ENCODE data around the gene ADNP. TPM values are rescaled to one million over a fixed set of nuclear protein-coding genes. Genes with fewer than 3 reads are reported as not detected.

The ADNP gene
- total and polyA plus RNA-seq, 10 of the 15 experiments (the other 5 are each of a cell fraction or from before 2014, with no cell fraction given): 23.0 to 74.4 (median 34.9) TPM

DNA sequence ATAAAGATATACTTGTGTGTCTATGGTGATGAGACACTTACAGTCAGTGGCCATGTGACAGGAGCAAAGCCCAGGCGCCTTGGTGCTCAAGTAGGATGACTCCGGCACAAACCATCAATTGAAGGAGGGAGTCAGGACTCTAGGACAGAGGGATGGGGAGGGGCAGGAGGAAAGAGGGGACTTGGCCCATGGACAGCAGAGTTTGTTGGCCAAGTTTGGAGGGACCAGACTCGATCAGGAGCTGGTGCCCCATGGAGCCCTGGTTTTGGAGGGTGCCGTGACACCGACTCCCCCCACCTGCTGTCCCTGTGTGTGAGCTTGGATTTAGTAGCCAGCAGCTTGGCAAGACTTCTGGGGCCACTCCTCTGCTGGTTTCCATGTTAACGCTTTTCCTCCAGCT is 66.1 kb downstream of the ADNP start:
- Histone ChIP-seq H2AFZ (ENCODE audit: control insufficient read depth, low read depth, low read length) (no peak overlapping the region), H3K27ac (ENCODE audit: control insufficient read depth, insufficient read depth) (no peak overlapping the region), H4K20me1 (ENCODE audit: control insufficient read depth, insufficient read depth) (no peaks in the 10 kb centered on the region), H3K4me3 (no peak overlapping the region), H3K9me3 (replicated peaks; ENCODE audit: control insufficient read depth, insufficient read depth, low read length) (no peaks in the 10 kb centered on the region), H3K4me1 (ENCODE audit: control insufficient read depth, insufficient read depth, low read length) (no peaks in the 10 kb centered on the region), H3K9ac (ENCODE audit: control insufficient read depth, insufficient read depth, low read length) (no peak overlapping the region), H3K27me3 (replicated peaks in 1 of 2; ENCODE audit: control insufficient read depth in 2 of 2, insufficient read depth in 2 of 2, low read length in 1 of 2) (no peaks in the 10 kb centered on the region), H3K4me2 (ENCODE audit: control insufficient read depth, insufficient read depth) (no peak overlapping the region), H3K79me2 (ENCODE audit: control insufficient read depth, insufficient read depth, low read length) (no peaks in the 10 kb centered on the region; the same call in 1 of the 2 replicates), H3K36me3 (ENCODE audit: control insufficient read depth in 2 of 2, insufficient read depth in 2 of 2, low read length in 1 of 2) (peaks cover 0 to 2% of the 10 kb centered on the region in 2 experiments; a peak in 1 of 4 replicates)
- intact Hi-C loops (cut with micrococcal nuclease; ENCODE audit: unreplicated experiment): no loop called here
- WGBS (ENCODE audit: insufficient coverage, insufficient replicate concordance, low lambda C conversion rate, missing lambda C conversion rate): 90% methylated on average over 6 of the region's 6 CpGs
- DNase-seq (ENCODE audit: low read depth, low spot score): no peak
- ChIA-PET POLR2A (no interaction called here), CTCF (interaction anchor here (1.0 kb wide), 1 partner anchor 66 kb away, joined by 3 read pairs; the partner anchor contains the start of gene ADNP), SMC1A (ENCODE audit: uncharacterized antibody, unreplicated experiment) (interaction anchor here (0.8 kb wide), 1 partner anchor 70 kb away, joined by 5 read pairs; the partner anchor contains the start of gene BCAS4), RAD21 (ENCODE audit: unreplicated experiment) (no interaction called here)
- TF ChIP-seq POU2F2 (IDR thresholded peaks at IDR 0.05; ENCODE audit: borderline replicate concordance, low read depth, low read length): no peak
- no peak for TF ChIP-seq STAT1 (conservative IDR thresholded peaks at IDR 0.05)
- TF ChIP-seq, protein P1, sequence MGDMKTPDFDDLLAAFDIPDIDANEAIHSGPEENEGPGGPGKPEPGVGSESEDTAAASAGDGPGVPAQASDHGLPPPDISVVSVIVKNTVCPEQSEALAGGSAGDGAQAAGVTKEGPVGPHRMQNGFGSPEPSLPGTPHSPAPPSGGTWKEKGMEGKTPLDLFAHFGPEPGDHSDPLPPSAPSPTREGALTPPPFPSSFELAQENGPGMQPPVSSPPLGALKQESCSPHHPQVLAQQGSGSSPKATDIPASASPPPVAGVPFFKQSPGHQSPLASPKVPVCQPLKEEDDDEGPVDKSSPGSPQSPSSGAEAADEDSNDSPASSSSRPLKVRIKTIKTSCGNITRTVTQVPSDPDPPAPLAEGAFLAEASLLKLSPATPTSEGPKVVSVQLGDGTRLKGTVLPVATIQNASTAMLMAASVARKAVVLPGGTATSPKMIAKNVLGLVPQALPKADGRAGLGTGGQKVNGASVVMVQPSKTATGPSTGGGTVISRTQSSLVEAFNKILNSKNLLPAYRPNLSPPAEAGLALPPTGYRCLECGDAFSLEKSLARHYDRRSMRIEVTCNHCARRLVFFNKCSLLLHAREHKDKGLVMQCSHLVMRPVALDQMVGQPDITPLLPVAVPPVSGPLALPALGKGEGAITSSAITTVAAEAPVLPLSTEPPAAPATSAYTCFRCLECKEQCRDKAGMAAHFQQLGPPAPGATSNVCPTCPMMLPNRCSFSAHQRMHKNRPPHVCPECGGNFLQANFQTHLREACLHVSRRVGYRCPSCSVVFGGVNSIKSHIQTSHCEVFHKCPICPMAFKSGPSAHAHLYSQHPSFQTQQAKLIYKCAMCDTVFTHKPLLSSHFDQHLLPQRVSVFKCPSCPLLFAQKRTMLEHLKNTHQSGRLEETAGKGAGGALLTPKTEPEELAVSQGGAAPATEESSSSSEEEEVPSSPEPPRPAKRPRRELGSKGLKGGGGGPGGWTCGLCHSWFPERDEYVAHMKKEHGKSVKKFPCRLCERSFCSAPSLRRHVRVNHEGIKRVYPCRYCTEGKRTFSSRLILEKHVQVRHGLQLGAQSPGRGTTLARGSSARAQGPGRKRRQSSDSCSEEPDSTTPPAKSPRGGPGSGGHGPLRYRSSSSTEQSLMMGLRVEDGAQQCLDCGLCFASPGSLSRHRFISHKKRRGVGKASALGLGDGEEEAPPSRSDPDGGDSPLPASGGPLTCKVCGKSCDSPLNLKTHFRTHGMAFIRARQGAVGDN (IDR thresholded peaks at IDR 0.05): no peak
- no peak for TF ChIP-seq EED (IDR thresholded peaks at IDR 0.05; ENCODE audit: low read depth)
- TF ChIP-seq CBFB (IDR thresholded peaks at IDR 0.05; ENCODE audit: low read depth): no peak
- TF ChIP-seq, protein P2, sequence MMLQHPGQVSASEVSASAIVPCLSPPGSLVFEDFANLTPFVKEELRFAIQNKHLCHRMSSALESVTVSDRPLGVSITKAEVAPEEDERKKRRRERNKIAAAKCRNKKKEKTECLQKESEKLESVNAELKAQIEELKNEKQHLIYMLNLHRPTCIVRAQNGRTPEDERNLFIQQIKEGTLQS (IDR thresholded peaks at IDR 0.05; ENCODE audit: borderline replicate concordance, extremely low read depth, low read depth, low read length): no peak
- no peak for TF ChIP-seq RELA (IDR thresholded peaks at IDR 0.05; ENCODE audit: borderline replicate concordance, partially characterized antibody)
- no peak for TF ChIP-seq EZH2 (IDR thresholded peaks at IDR 0.05; ENCODE audit: borderline replicate concordance, control insufficient read depth, low read depth, low read length)
- TF ChIP-seq, protein P3, sequence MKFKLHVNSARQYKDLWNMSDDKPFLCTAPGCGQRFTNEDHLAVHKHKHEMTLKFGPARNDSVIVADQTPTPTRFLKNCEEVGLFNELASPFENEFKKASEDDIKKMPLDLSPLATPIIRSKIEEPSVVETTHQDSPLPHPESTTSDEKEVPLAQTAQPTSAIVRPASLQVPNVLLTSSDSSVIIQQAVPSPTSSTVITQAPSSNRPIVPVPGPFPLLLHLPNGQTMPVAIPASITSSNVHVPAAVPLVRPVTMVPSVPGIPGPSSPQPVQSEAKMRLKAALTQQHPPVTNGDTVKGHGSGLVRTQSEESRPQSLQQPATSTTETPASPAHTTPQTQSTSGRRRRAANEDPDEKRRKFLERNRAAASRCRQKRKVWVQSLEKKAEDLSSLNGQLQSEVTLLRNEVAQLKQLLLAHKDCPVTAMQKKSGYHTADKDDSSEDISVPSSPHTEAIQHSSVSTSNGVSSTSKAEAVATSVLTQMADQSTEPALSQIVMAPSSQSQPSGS (IDR thresholded peaks at IDR 0.05; ENCODE audit: low read length): no peak
- TF ChIP-seq MEF2A (IDR thresholded peaks at IDR 0.05; ENCODE audit: insufficient read depth, low read depth, low read length): no peak
- TF ChIP-seq IKZF2 (IDR thresholded peaks at IDR 0.05): no peak
- no peak for TF ChIP-seq MXI1 (IDR thresholded peaks at IDR 0.05; ENCODE audit: low read depth, low read length)
- TF ChIP-seq HDGF (IDR thresholded peaks at IDR 0.05): no peak
- no peak for ATAC-seq
- BruUV-seq (replicated peaks): no TSS peak
- FAIRE-seq: no peak
- in situ Hi-C loops (cut with MboI): no loop called here

Measured in GM12878 (cell line).